HPDE6-E6E7 (cell line): ENCODE measurements around the gene MARCHF11.

ENCODE experiments used
- DNase-seq: peaks from one replicate; pipeline ENCODE4 v3.0.0; 2011; ENCODE audit warnings: missing footprints; ENCODE audit errors: extremely low spot score

MARCHF11 gene

GRCh38 chr5:16131878-16132277, 47.7 kb downstream of the MARCHF11 start:
- no peak for DNase-seq

GRCh38 chr5:16128944-16129343, 50.6 kb downstream of the MARCHF11 start:
- no peak for DNase-seq

GRCh38 chr5:16127865-16128544, 51.6 kb downstream of the MARCHF11 start:
- no peak for DNase-seq

- DNase-seq, result no peak
These were observed 59.0 kb downstream of the MARCHF11 start for GRCh38 chr5:16120579-16120978.

- no peak for DNase-seq
These were observed 59.8 kb downstream of the MARCHF11 start for GRCh38 chr5:16119790-16120189.

- DNase-seq, result no peak
These were observed 64.5 kb downstream of the MARCHF11 start for GRCh38 chr5:16115140-16115539.

GRCh38 chr5:16108418-16108817, 71.2 kb downstream of the MARCHF11 start:
- DNase-seq, result no peak

GRCh38 chr5:16104961-16105360, 74.6 kb downstream of the MARCHF11 start:
- no peak for DNase-seq

GRCh38 chr5:16095612-16096011, 84.0 kb downstream of the MARCHF11 start:
- no peak for DNase-seq

- no peak for DNase-seq
These were observed 89.3 kb downstream of the MARCHF11 start for GRCh38 chr5:16090270-16090669.

- DNase-seq, result no peak
These were observed 96.6 kb downstream of the MARCHF11 start for GRCh38 chr5:16082982-16083381.

GRCh38 chr5:16082053-16082452, 97.5 kb downstream of the MARCHF11 start:
- no peak for DNase-seq

- no peak for DNase-seq
These were observed 98.1 kb downstream of the MARCHF11 start for GRCh38 chr5:16081376-16081955.

- DNase-seq, result no peak
These were observed 102.9 kb downstream of the MARCHF11 start for GRCh38 chr5:16076657-16077056.

- no peak for DNase-seq
These were observed 105.2 kb downstream of the MARCHF11 start for GRCh38 chr5:16074358-16074757.

- no peak for DNase-seq
These were observed 107.0 kb downstream of the MARCHF11 start for GRCh38 chr5:16072616-16073015.

GRCh38 chr5:16067415-16067814, 112.2 kb downstream of the MARCHF11 start:
- DNase-seq, result no peak

GRCh38 chr5:16066810-16067209, 112.8 kb downstream of the MARCHF11 start:
- DNase-seq, result no peak

- no peak for DNase-seq
These were observed 113.3 kb downstream of the MARCHF11 start for GRCh38 chr5:16066320-16066719.

GRCh38 chr5:16065831-16066230, 113.8 kb downstream of the MARCHF11 start:
- DNase-seq, result no peak

- DNase-seq, result no peak
These were observed 115.3 kb downstream of the MARCHF11 start for GRCh38 chr5:16064135-16064893.

- no peak for DNase-seq
These were observed 118.4 kb downstream of the MARCHF11 start for GRCh38 chr5:16061163-16061562.

GRCh38 chr5:16057277-16057676, 122.3 kb downstream of the MARCHF11 start:
- peak; percentile 38 for DNase-seq
